HG03469 (cell line): ENCODE measurements around the gene FRMPD1.

ENCODE experiments used
- ATAC-seq: cut with Tn5 transposase; IDR thresholded peaks from one replicate; pipeline ENCODE4 v1.9.1; 2021; ENCODE audit warnings: mild to moderate bottlenecking, moderate library complexity, moderate number of reproducible peaks; ENCODE audit not compliant: unreplicated experiment

The FRMPD1 gene

GRCh38 chr9:37769995-37770394 is 119.2 kb downstream of the FRMPD1 start:
- ATAC-seq, result no peak

- no peak for ATAC-seq
Measured at GRCh38 chr9:37775216-37775919, 124.6 kb downstream of the FRMPD1 start.

- ATAC-seq, result no peak
Measured at GRCh38 chr9:37776328-37776727, 125.6 kb downstream of the FRMPD1 start.

GRCh38 chr9:37778534-37778933 is 127.8 kb downstream of the FRMPD1 start:
- no peak for ATAC-seq

- ATAC-seq, result no peak
Measured at GRCh38 chr9:37784291-37784615, 133.5 kb downstream of the FRMPD1 start.

GRCh38 chr9:37784616-37785483 is 134.1 kb downstream of the FRMPD1 start, which contains the start of gene EXOSC3:
EXOSC3 (minus strand) TSS chr9:37785064; CDS start chr9:37785044, 20 bp downstream.
- ATAC-seq, result peak; percentile 79

GRCh38 chr9:37787059-37787458 is 136.3 kb downstream of the FRMPD1 start:
- ATAC-seq, result no peak

- ATAC-seq, result no peak
Measured at GRCh38 chr9:37788332-37788731, 137.6 kb downstream of the FRMPD1 start.

GRCh38 chr9:37790096-37790495 is 139.3 kb downstream of the FRMPD1 start:
- ATAC-seq, result no peak

- ATAC-seq, result no peak
Measured at GRCh38 chr9:37792122-37792521, 141.4 kb downstream of the FRMPD1 start.

- no peak for ATAC-seq
Measured at GRCh38 chr9:37796232-37796631, 145.5 kb downstream of the FRMPD1 start.
